ENCODE measurements around the gene SSBP4. TPM values are rescaled to one million over a fixed set of nuclear protein-coding genes. Genes with fewer than 3 reads are reported as not detected.

SSBP4 gene
- total RNA-seq, 1 donor from 2014 or later: 74.7 TPM

DNA sequence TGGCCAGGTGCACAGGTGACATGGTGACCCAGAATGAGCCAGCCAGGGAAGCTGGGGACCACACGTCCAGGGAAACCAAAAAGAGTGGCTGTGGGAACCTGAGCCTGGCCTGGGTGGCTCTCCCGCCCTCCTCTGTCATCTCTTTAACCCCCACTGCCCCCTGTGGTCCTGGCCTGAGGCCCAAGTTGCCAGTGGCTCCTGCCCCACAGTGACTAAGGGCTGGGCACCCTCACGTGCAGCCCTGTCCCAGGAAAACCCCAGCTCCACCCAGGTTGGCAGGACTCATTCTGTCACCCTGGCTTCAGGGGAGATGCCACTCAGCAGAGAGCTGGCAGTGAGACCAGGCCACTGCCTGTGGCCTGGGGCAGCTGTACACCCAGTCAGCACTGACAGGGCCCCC, 49.3 kb downstream of the SSBP4 start:
- no peak for DNase-seq (ENCODE audit: low spot score)

DNA sequence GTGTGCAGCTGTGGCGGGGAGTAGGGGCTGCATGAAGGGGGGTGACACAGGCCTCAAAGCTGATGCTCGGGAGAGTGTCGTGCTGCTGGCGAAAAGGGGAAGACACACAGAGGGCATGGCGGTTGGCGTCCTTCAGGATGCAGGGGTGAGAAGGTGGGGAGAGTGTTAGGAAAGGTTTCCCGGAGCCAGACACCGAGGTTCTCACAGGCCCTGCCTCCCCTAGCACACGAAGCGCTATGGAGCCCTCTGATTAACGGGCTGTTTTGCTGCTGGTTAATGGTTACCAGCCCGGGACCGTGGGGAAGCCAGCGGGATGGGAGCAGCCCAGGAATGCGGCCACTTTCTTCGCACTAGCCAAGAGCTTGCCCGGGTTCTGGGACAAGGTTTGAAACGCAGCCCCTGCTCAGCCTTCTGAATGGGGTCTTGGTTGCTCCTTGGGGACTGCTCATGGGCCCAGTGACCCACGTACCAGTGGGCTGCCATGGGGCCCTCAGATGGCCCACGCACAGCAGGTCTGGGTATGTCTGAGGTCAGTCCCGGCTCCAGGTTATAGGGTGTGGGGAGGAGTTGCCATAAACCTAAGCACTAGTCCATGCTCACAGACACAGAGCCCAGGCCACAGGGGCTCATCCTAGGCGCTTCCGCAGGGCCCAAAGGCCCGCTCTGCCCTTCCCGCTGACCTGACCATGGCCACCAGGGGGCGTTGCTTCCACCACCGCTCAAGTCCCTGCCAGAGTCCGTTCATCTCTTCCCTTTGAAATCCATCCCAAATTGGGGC, 50.1 kb downstream of the SSBP4 start:
- DNase-seq (ENCODE audit: low spot score): no peak

DNA sequence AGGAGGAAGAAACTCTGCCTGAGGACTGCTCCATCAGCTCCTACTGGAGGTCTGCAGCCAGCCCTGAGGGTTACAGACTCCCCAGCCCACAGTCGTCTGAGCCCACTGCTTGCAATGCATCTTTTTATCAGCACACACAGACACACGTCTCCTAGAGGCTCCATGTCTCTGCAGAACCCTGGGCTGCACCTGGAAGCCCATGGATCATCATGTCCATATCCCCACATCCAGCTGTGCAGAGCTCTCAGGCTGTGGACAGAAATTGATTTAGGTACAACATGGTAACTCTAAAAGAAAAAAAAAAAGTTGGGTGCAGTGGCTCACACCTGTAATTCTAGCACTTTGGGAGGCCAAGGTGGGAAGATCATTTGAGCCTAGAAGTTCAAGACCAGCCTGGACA, 51.6 kb downstream of the SSBP4 start:
- DNase-seq (ENCODE audit: low spot score): no peak

DNA sequence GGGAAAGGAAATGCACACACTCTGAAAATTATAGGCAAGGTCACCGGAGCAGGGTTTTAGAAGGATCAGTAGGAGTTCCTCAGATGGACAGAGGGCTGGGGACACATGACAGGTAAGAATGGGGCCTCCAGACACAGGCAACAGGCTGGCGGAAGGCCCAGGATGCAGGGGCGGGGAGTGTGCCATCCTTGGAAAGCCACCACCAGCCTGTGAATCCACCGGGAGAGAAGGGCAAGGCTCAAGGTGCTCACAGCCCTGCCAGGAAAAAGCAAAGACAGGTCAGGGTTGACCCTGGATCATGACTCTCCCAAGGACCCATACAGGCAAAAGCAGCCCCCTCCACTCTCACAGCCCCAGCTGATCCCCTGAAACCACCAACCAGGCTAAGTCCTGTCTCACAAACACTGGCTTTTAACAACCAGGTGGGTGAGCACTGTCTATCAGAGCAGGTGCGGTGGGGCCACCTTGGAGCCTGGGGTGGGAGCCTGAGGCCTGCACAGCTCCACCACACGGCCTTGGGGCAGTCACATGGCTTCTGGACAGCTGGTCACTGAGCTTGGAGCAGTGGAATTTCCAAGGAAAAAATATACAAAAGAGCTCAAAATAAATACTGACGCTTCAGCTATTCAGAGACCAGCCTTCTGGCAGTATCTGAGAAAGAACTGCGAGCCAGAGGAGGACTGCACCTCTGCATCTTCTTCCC, 54.0 kb downstream of the SSBP4 start:
- DNase-seq (ENCODE audit: low spot score): no peak

DNA sequence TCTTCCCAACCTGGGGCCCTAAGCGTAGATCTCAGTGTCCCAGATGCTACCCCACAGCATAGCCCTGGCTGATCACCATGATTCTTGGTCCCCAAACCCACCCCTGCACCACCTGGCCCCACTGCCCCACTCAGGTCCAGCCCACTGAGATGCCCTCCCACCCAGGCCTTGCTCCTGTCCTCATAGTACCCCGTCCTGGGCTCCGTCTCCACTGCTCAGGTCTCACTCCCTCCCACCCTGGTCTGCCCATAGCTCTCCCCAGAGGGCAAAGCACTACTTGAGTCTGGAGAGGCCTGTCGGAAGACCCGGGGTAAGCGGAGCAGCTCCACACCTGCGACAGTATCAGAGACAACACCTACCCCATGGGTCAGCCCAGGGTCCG, 54.5 kb downstream of the SSBP4 start:
- no peak for DNase-seq (ENCODE audit: low spot score)

DNA sequence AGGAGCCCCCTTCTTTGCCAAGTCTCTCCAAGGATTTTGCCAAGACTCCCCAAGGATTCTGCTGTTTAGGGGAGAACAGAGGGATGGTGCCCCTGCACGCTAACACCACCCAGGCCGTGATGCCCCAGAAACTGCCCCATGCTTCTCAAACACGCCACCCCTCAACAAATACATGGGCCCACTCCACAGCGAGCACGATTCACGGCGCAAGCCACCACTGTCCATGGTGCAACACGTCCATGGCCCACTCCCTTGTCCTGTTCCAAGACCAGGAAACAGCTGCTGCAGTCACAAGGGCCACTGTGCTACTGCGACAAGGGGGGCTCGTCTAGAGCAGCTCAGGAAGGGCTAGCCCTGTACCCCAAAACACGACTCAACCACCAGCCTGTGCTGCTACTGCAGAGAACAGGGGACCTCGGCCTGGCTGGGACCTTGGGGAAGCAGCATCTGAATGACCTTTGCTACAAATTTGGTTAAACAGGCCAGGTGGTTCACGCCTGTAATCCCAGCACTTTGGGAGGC, 55.2 kb downstream of the SSBP4 start:
- no peak for DNase-seq (ENCODE audit: low spot score)

DNA sequence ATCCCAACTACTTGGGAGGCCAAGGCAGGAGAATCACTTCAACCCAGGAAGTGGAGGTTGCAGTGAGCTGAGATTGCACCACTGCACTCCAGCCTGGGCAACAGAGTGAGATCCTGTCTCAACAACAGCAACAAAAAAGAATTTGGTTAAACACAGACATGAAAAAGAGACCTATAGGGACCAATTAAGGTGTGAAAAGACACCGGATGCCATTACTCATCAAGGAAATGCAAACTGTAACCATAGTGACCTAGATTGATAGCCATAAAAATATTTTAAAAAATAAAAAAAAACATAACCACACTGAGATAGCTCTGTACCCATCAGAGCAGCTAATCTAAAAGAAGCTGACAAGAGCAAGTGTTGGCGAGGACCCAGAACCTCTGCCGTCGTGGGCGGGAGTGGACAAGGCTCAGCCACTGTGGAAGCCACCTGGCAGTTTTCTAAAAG, 55.8 kb downstream of the SSBP4 start:
- DNase-seq (ENCODE audit: low spot score): no peak

DNA sequence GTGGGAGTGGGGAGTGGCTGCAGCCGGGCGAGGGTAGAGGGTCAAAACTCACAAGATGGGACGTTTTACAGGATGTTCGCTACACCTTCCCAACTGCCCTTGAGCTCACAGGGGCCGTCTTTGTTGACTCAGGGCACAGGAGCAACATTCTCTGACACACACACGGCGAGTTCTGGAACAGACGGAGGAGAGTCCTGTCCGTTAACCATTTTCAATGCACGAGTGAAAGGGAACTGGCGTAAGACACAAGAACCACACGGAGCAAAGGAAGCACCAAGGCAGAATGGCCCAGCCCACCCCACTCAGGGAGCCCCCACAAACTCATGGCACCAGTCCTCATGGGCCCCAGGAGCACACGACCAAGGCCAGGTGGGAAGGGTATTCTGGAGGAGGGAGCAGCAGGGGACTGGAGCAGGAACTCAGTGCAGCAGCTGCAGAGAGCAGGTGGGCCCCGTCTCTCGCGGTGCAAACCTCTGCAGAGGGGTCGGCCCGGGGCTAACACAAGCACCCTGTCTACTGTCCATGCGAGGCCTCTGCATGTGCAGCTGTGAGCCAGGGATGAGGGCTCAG, 56.6 kb downstream of the SSBP4 start:
- DNase-seq (ENCODE audit: low spot score): no peak

DNA sequence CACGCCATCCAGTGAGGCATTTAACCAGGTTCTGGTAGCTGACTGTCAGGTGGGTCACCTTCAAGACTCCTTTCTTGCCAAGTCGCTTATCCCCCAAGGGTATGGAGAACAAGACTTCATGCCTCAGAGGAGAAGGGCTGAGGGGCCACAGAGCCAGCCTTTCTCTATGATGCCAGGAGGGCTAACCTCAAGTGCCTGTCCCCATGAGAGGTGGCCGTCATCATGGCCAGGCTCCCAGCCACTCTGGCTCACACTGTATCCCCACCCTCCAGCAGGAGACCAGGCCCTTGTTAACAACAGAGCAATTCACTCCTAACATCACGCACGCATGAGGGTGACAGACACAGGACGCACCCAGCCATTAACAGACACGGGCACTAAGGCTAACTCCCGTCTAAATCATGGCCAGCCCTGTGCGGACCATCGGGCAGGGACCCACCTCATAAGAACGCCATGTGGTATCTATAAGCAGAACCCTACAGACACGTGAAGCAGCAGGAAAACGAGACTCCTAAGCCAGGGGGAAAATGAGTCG, 57.4 kb downstream of the SSBP4 start:
- no peak for DNase-seq (ENCODE audit: low spot score)

DNA sequence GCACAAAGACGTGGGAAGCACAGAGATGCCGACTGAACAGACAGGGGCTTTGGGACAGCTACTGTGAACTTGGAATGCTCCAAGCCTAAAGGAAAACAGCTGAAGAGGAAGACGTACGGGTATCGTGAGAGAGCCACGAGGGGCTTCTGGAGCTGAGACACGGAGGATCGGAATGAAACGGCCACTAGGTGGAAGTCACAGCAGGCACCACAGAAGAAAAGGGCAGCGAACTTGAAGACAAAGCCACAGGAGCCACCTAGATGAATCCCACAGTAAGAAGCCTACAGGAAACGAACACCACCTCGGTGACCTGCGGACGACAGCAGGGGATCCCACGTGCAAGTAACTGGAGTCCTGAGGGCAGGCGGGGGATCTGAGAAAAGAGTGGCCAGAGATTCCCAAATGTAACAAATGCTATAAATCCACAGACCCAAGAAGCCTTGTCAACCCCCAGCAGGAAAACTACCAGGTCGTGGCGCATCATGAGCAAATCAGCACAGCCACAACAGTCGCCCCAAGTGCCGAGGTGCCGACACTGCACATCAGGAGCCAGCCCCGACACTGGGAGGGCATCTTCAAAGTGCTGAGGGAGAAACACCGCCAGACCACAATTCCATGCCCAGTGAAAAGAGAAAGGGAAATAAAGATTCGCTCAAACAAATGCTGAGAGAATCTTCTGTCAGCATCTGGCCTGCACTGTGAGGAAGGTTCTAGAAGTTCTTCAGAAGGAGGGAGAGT, 58.0 kb downstream of the SSBP4 start:
- DNase-seq (ENCODE audit: low spot score): no peak

DNA sequence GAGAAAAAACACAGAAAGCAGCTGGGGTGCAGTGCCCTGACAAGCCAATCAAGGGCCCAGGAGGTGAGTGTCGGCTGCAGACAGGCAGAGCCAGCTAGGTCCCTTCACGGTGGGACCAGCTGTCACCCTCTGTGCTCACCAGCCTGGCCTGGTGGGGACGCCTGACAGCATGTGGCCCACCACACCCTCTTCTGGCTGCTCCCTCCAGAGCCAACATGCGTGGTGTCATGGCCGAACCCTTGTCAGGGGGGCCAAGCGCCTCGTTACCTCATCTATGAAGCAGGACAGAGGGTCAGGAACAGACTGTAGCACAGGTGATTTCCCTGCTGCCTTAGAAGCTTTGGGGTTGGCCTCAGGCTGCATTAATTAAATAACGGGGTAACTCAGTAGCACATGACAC, 58.8 kb downstream of the SSBP4 start:
- DNase-seq (ENCODE audit: low spot score): no peak

DNA sequence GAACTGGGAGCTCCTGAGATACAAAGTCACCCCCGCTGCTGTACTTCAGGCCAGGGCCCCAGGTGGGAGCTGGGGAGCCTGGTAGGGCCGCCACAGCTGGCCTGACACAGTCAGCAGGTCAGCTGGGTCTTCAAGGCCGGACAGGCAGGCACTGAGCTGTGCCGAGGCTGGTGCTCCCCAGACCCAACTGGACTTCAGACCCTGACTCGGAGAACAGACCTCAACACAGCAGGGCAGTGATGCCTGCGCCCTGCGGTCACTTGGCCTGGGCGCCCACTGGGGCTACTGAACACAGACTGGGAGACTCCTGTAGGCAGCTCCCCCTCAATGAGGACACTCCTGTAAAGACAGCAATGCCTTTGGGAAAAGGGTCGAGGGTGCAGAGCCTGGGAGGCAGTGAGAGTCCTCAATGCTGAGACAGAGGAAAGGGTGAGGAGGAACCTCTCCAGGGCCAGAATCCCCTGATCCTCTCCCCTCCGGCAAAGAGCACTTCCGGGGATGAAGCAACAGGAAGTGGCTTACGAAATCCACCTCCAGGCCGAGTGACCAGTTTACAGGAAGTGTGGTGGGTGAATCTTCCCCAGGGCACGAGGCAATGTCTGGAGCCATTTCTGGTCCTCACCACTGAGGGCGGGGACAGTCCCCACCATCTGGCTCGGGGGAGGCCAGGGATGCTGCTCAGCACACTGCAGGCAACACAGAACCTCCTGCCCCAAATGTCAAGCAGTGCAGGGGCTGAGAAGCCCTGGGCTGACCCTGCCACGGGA, 59.5 kb downstream of the SSBP4 start:
- DNase-seq (ENCODE audit: low spot score): peak; percentile 87

DNA sequence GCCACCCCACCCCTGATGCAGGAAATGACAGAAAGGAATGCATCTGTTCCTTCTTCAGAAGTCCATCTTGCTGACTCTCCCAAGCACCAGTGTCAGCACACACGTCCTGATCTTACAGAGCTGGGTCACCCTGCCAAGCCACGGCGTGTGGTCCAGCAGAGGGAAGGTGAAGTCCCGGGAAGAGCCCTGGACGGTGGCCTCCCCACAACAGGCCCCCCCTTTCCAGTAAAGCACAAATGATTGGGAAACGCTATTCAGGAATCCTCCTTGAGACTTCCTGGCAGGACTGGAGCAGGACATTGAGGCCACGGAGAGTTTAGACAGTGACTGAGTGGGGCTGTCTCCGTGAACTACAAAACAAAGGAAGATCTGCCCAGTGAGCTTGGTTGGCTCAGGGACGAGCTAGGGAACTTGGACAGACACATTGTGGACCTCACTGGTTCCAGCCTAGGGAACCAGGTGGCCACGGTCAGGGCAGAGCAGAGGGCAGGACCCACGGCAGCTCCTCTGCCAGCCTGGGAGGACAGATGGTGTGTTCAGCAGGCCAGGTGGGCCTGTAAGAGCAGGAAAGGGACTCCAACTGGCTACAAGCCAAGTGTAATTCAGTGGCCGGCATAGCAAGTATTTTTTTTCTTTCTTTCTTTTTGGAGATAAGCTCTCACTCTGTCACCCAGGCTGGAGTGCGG, 61.0 kb downstream of the SSBP4 start:
- peak; percentile 81 for DNase-seq (ENCODE audit: low spot score)

DNA sequence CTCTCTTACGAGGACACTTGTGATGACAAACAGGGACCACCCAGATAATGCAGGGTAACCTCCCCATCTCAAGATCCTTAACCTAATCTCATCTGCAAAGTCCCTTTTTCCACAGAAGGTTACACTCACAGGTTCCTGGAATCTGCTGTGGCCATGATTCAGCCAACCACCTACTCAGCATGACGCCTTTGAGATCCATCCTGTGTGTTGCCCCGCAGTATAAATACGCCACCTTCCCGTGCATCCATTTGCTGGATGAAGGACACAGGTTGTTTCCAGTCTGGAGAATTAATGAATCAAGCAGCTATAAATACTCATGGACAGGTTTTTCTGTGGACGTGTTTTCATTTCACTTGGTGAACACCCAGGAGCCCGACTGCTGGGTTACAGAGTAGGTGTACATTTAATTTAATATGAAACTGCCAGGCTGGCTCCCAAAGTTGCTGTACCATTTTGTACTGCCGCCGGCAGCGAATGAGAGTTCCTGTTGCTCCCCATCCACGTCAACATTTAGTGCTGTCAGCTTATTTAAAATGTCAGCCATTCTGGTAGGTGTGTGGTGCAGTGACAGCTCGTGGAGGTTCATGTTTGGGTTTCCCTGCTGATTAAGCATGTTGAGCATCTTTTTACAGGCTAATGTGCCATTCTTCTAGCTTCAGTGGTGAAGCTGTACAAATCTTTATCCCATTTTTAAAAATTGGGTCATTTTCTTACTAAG, 62.5 kb downstream of the SSBP4 start:
- DNase-seq (ENCODE audit: low spot score): no peak

DNA sequence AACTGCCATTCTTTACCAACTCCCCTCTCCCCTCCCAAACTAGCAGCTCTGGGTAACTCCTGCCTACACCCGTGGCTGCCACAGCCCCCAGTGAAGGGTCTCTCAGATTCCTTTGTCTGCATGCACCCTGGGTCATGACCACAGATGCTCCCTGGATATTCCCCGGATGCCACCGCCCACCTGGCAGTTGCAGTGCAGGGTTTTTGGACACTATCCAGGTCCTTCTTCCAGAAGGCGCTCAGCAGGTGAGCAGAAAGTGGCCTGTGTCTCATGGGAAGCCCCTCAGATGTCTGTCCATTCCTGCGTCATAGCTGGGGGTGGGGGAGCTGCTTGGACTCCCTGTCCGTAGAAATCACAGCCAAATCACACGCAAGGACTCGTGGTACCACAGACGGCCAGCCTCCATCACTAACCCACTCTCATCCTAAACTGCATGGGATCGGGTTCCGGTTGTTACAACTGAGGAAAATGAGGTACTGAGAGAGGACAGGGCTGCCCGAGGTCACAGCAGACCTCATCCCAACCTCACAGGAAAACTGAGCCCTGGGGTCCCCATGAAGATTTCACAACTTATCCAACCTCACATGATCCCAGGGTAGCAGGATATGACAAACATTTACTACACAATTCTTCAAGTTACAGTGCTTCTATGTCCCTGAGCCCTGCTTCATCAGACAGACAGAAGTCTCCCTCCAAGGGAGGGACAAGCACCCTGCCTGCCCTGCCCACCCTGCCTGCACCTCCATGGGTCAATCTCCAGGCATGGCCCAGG, 64.1 kb downstream of the SSBP4 start:
- no peak for DNase-seq (ENCODE audit: low spot score)

Data from ureter (tissue), 1 donor.